Rectal smooth muscle tissue (tissue), 1 donor: Measurements from ENCODE around the gene VMP1.
A peak's percentile ranks its signal among the peaks of the same experiment; 100 is the strongest.
"Not testable (repeated sequence)": the region's sequence is repeated elsewhere in the genome, so short reads cannot be mapped to it uniquely, and the experiment has no call there.

ENCODE experiments used
- H3K27ac ChIP-seq: one replicate; pipeline ENCODE4 v1.7.0; 2013; ENCODE audit warnings: low read depth, low read length, inconsistent platforms
- H3K27me3 ChIP-seq: one replicate; pipeline ENCODE4 v1.7.0; 2013; ENCODE audit warnings: low read length; ENCODE audit not compliant: control insufficient read depth, insufficient read depth
- H3K36me3 ChIP-seq: one replicate; pipeline ENCODE4 v1.7.0; 2013; ENCODE audit warnings: low read length; ENCODE audit not compliant: control insufficient read depth, insufficient read depth
- H3K4me1 ChIP-seq: one replicate; pipeline ENCODE4 v1.7.0; 2013; ENCODE audit warnings: low read length; ENCODE audit not compliant: control insufficient read depth, insufficient read depth
- H3K4me3 ChIP-seq: one replicate; pipeline ENCODE4 v1.7.0; 2013; ENCODE audit warnings: low read length
- H3K9ac ChIP-seq: one replicate; pipeline ENCODE4 v1.7.0; 2013; ENCODE audit warnings: low read length

VMP1 gene

GRCh38 chr17:59830846-59831486 is 123.5 kb downstream of the VMP1 start:
- Histone ChIP-seq H3K4me1 (peaks cover 15% of the 10 kb centered on the region), H3K27ac (peak overlapping the region; percentile 87), H3K9ac (no peak overlapping the region), H3K36me3 (no peaks in the 10 kb centered on the region), H3K27me3 (no peaks in the 10 kb centered on the region), H3K4me3 (no peak overlapping the region)

GRCh38 chr17:59832883-59833379 is 125.5 kb downstream of the VMP1 start:
- no peaks in the 10 kb centered on the region for H3K27me3 ChIP-seq
- H3K27ac ChIP-seq: no peak overlapping the region
- H3K4me1 ChIP-seq: peaks cover 15% of the 10 kb centered on the region
- no peak overlapping the region for H3K4me3 ChIP-seq
- no peaks in the 10 kb centered on the region for H3K36me3 ChIP-seq
- H3K9ac ChIP-seq: no peak overlapping the region

DNA sequence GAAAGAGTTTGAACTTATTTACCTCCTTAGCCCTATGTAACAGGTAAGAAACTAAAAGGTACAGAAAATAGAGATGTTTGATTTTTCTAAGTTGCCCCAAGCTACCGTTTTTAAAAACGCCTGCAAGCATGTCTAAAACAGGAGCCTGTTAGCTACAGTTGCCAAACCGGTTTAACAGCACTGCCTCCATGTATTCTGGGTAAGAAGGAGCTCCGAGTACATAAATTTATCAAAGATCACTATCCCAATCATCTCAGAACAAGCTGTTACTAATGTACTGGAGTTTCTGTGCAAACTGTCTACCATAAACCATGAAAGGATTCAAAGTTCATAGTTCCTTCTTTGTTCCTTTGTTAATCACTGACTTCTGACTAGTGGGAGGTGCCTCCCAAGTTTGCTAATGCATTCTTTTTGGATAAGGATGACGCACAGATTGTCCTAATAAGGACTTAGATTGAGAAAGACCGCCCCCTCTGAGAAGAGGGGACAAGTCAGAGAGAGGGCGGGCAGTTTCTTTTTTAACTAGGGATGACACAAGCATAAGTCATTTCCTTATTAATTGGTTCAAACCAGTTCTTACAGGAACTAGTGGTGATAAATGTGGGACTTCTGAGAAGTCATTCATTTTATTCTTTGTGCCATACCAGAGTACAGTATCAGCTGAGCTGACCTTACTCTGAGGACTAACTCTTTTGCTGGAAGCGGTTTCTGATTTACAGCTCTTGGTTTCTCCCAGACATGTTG is 130.0 kb downstream of the VMP1 start:
- peaks cover 15% of the 10 kb centered on the region for H3K4me1 ChIP-seq
- peak overlapping the region; percentile 99 for H3K4me3 ChIP-seq
- H3K27ac ChIP-seq: peak overlapping the region; percentile 100
- H3K27me3 ChIP-seq: no peaks in the 10 kb centered on the region
- H3K9ac ChIP-seq: peak overlapping the region; percentile 99
- peaks cover 14% of the 10 kb centered on the region for H3K36me3 ChIP-seq

- H3K36me3 ChIP-seq: peaks cover 14% of the 10 kb centered on the region
- peak overlapping the region; percentile 99 for H3K9ac ChIP-seq
- H3K4me1 ChIP-seq: peaks cover 12% of the 10 kb centered on the region
- H3K4me3 ChIP-seq: peak overlapping the region; percentile 99
- H3K27ac ChIP-seq: peak overlapping the region; percentile 100
- H3K27me3 ChIP-seq: no peaks in the 10 kb centered on the region
These were observed 130.8 kb downstream of the VMP1 start for GRCh38 chr17:59838052-59838916.

- H3K36me3 ChIP-seq: peaks cover 14% of the 10 kb centered on the region
- H3K4me3 ChIP-seq: peak overlapping the region; percentile 99
- H3K27ac ChIP-seq: peak overlapping the region; percentile 100
- H3K4me1 ChIP-seq: peaks cover 12% of the 10 kb centered on the region
- no peaks in the 10 kb centered on the region for H3K27me3 ChIP-seq
- H3K9ac ChIP-seq: peak overlapping the region; percentile 99
These were observed 132.3 kb downstream of the VMP1 start for GRCh38 chr17:59839651-59840328.

DNA sequence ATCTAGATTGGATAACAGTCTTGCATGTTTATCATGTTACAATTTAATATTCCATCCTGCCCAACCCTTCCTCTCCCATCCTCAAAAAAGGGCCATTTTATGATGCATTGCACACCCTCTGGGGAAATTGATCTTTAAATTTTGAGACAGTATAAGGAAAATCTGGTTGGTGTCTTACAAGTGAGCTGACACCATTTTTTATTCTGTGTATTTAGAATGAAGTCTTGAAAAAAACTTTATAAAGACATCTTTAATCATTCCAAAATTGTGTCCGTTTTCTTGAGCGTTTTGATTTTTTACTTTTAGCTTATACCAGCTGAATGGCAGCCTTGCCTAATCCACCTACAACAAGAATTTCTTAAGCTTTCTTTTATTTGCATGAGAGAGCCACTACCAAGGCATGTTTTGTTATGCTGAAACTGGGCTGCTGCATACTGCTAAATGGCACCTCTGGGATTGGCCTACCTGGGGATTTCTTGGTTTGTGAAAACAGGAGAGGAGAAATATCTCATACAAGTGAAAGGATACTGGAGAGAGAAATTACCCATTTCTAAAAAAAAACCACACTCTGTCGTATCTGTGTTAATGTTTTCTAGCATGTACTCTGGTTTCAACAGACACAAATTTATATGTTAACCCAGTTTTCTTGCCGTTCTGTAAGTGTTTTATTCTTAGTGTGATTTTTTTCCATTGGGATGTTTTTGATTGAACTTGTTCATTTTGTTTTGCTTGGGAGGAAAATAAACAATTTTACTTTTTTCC is 133.1 kb downstream of the VMP1 start:
- peaks cover 14% of the 10 kb centered on the region for H3K36me3 ChIP-seq
- peaks cover 15% of the 10 kb centered on the region for H3K4me1 ChIP-seq
- peak overlapping the region; percentile 99 for H3K4me3 ChIP-seq
- no peaks in the 10 kb centered on the region for H3K27me3 ChIP-seq
- H3K27ac ChIP-seq: peak overlapping the region; percentile 100
- H3K9ac ChIP-seq: peak overlapping the region; percentile 99

GRCh38 chr17:59841091-59841881 is 133.8 kb downstream of the VMP1 start:
- H3K9ac ChIP-seq: peak overlapping the region; percentile 35
- not testable (repeated sequence) for H3K27me3 ChIP-seq
- peaks cover 21% of the 10 kb centered on the region for H3K4me1 ChIP-seq
- peak overlapping the region; percentile 100 for H3K27ac ChIP-seq
- peak overlapping the region; percentile 99 for H3K4me3 ChIP-seq
- H3K36me3 ChIP-seq: peaks cover 14% of the 10 kb centered on the region

- peaks cover 27% of the 10 kb centered on the region for H3K4me1 ChIP-seq
- H3K27me3 ChIP-seq, H3K9ac ChIP-seq: not testable (repeated sequence)
- H3K27ac ChIP-seq: peak overlapping the region; percentile 25
- H3K36me3 ChIP-seq: peaks cover 14% of the 10 kb centered on the region
- H3K4me3 ChIP-seq: peak overlapping the region; percentile 99
These were observed 134.4 kb downstream of the VMP1 start for GRCh38 chr17:59841882-59842263.

GRCh38 chr17:59842901-59843652 is 135.6 kb downstream of the VMP1 start:
- Histone ChIP-seq H3K27me3 (no peaks in the 10 kb centered on the region), H3K4me1 (peaks cover 30% of the 10 kb centered on the region), H3K9ac (no peak overlapping the region), H3K4me3 (no peak overlapping the region), H3K36me3 (peaks cover 14% of the 10 kb centered on the region), H3K27ac (peak overlapping the region; percentile 64)

DNA sequence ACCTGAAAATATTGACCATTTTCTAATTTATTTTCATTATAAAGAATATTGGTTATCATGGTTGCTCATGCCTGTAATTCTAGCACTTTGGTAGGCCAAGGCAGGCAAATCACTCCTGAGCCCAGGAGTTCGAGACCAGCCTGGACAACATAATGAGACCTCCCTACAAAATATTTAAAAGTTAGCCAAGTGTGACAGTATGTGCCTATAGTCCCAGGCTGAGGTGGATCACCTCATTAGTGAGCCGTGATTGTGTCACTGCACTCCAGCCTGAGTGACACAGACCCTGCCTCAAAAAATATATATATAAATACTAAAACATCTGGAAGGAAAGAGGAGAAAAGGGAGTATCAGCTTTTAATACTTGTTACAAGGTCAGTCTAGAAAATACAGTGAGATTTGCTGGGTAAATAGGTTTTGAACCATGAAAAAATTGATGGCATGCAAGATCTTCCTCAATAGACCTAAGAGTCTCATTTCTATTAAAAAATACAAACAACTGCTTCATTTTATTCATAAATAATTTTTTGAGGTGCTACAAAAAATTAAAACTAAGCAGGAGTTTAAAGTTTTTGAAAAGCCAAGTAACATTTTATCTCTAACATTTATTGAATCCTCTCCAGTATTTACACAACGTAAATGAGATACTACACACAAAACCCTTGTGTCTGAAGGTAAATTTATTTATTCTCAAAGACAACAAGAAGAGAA is 137.6 kb downstream of the VMP1 start:
- H3K4me3 ChIP-seq: no peak overlapping the region
- H3K4me1 ChIP-seq: peaks cover 25% of the 10 kb centered on the region
- H3K36me3 ChIP-seq: peaks cover 8% of the 10 kb centered on the region
- no peak overlapping the region for H3K9ac ChIP-seq
- H3K27me3 ChIP-seq: no peaks in the 10 kb centered on the region
- peak overlapping the region; percentile 82 for H3K27ac ChIP-seq
